A549 (cell line): Measurements from ENCODE around the gene SIAH2. TPM values are rescaled to one million over a fixed set of nuclear protein-coding genes. Genes with fewer than 3 reads are reported as not detected.

ENCODE experiments used
- ATAC-seq, 2 experiments: fragments of 200-7000 bp in 1 of 2; fragments of >200 bp in 1 of 2; cut with Nextera tagmentation in 1 of 2; cut with Tn5 transposase in 1 of 2; 3 replicates each; pipeline versions ENCODE4 v1.8.0 to v1.9.1; 2018 to 2020; ENCODE audit warnings: mild to moderate bottlenecking in 1 of 2, moderate library complexity in 1 of 2
- CTCF ChIA-PET: fragments of 300-600 bp; sonication (Branson Sonifier 250); formaldehyde crosslinking; extraction: SDS; loops from one replicate; lab custom pipeline; 2021; ENCODE audit warnings: antibody characterized with exemption, inconsistent platforms; lab: Yijun Ruan, JAX
- POLR2A ChIA-PET: fragments of 350-600 bp; formaldehyde crosslinking; extraction: SDS; loops from one replicate; lab custom pipeline; 2021; ENCODE audit warnings: antibody characterized with exemption, inconsistent platforms; lab: Yijun Ruan, JAX
- DNase-seq, 2 experiments: peaks; one replicate each; pipeline versions ENCODE4 v3.0.0 to v3.0.0-alpha.2; 2011 to 2016; ENCODE audit warnings: low read depth in 1 of 2, low spot score in 1 of 2
- FAIRE-seq: peaks from 2 replicates; lab custom pipeline; 2011; peaks lifted over from hg19 to GRCh38; lab: Jason Lieb, UNC
- H3K27ac ChIP-seq, 2 experiments: fragments of >200 bp; sonication (Bioruptor Twin); formaldehyde crosslinking; 3 replicates each; pipeline ENCODE4 v1.5.1; 2016 to 2017
- H3K4me1 ChIP-seq: fragments of >200 bp; sonication (Bioruptor Twin); formaldehyde crosslinking; 3 replicates; pipeline ENCODE4 v1.6.1; 2016
- H3K4me2 ChIP-seq: fragments of >200 bp; sonication (Bioruptor Twin); formaldehyde crosslinking; 3 replicates; pipeline ENCODE4 v1.6.1; 2016
- H3K4me3 ChIP-seq: fragments of >200 bp; sonication (Bioruptor Twin); formaldehyde crosslinking; 3 replicates; pipeline ENCODE4 v1.5.1; 2016
- H3K9me3 ChIP-seq: fragments of >200 bp; sonication (Bioruptor Twin); formaldehyde crosslinking; 3 replicates; pipeline ENCODE4 v1.6.1; 2016
- BCL3 ChIP-seq: fragments of >200 bp; sonication (Bioruptor Twin); formaldehyde crosslinking; IDR thresholded peaks from 3 replicates; pipeline ENCODE4 v1.6.1; 2016
- BHLHE40 ChIP-seq: IDR thresholded peaks from 2 replicates; pipeline ENCODE4 v1.6.1; 2012; ENCODE audit warnings: low read depth, low read length, inconsistent platforms
- CBX8 ChIP-seq: fragments of 200-600 bp; sonication (generic); IDR thresholded peaks from 2 replicates; pipeline ENCODE4 v1.6.1; 2016
- CEBPB ChIP-seq, 2 experiments: fragments of >200 bp in 1 of 2; sonication (Bioruptor Twin) in 1 of 2; formaldehyde crosslinking in 1 of 2; IDR thresholded peaks; 2 replicates each; pipeline ENCODE4 v1.6.1; 2012 to 2016
- CHD2 ChIP-seq: fragments of 150-350 bp; IDR thresholded peaks from 2 replicates; pipeline ENCODE4 v1.6.1; 2014; ENCODE audit warnings: low read length; ENCODE audit not compliant: partially characterized antibody
- CHD4 ChIP-seq: fragments of 200-600 bp; sonication (generic); IDR thresholded peaks from 2 replicates; pipeline ENCODE4 v1.6.1; 2016; ENCODE audit warnings: antibody characterized with exemption, mild to moderate bottlenecking, borderline replicate concordance
- EHF ChIP-seq: fragments of 250-450 bp; sonication (Bioruptor Pico); IDR thresholded peaks from 2 replicates; pipeline ENCODE4 v1.5.0; 2020; ENCODE audit warnings: mild to moderate bottlenecking
- EHMT2 ChIP-seq: fragments of 200-600 bp; sonication (generic); IDR thresholded peaks from 2 replicates; pipeline ENCODE4 v1.6.1; 2016; ENCODE audit warnings: antibody characterized with exemption, low read depth, mild to moderate bottlenecking, moderate library complexity
- ESRRA ChIP-seq: fragments of 150-350 bp; IDR thresholded peaks from 2 replicates; pipeline ENCODE4 v1.6.1; 2014; ENCODE audit warnings: mild to moderate bottlenecking, low read length, borderline replicate concordance
- FOSB ChIP-seq: fragments of 250-450 bp; sonication (Bioruptor Pico); IDR thresholded peaks from 2 replicates; pipeline ENCODE4 v1.5.0; 2020; ENCODE audit warnings: mild to moderate bottlenecking, moderate library complexity
- FOXS1 ChIP-seq: fragments of 250-450 bp; sonication (Bioruptor Pico); IDR thresholded peaks from 2 replicates; pipeline ENCODE4 v1.5.0; 2020; ENCODE audit warnings: mild to moderate bottlenecking, moderate library complexity
- GATA3 ChIP-seq: IDR thresholded peaks from 2 replicates; pipeline ENCODE4 v1.6.1; 2012; ENCODE audit warnings: borderline replicate concordance
- HEYL ChIP-seq: fragments of 250-450 bp; sonication (Bioruptor Pico); IDR thresholded peaks from 2 replicates; pipeline ENCODE4 v1.8.0; 2021; ENCODE audit warnings: mild to moderate bottlenecking, moderate library complexity
- HOXA7 ChIP-seq: fragments of 250-450 bp; sonication (Bioruptor Pico); IDR thresholded peaks from 2 replicates; pipeline ENCODE4 v1.5.0; 2020; ENCODE audit warnings: mild to moderate bottlenecking, moderate library complexity
- JUN ChIP-seq, 2 experiments: fragments of >200 bp; sonication (Bioruptor Twin); formaldehyde crosslinking; IDR thresholded peaks; 2 replicates in 1 of 2; 3 replicates in 1 of 2; pipeline ENCODE4 v1.6.1; 2016 to 2017
- JUNB ChIP-seq: fragments of >200 bp; sonication (Bioruptor Twin); formaldehyde crosslinking; IDR thresholded peaks from 2 replicates; pipeline ENCODE4 v1.6.1; 2016
- KDM1A ChIP-seq: fragments of 200-600 bp; sonication (generic); IDR thresholded peaks from 2 replicates; pipeline ENCODE4 v1.6.1; 2016; ENCODE audit warnings: low read depth, mild to moderate bottlenecking
- MAFK ChIP-seq: fragments of 450-650 bp; IDR thresholded peaks from 2 replicates; pipeline ENCODE4 v1.6.1; 2014; ENCODE audit not compliant: partially characterized antibody
- MAZ ChIP-seq: fragments of 150-350 bp; IDR thresholded peaks from 2 replicates; pipeline ENCODE4 v1.6.1; 2014; ENCODE audit warnings: antibody characterized with exemption, low read depth, low read length, borderline replicate concordance
- MYC ChIP-seq: IDR thresholded peaks from 2 replicates; pipeline ENCODE4 v1.6.1; 2012; ENCODE audit warnings: mild to moderate bottlenecking, inconsistent platforms, low read length, improper control_type of control experiment, borderline replicate concordance
- NFE2L2 ChIP-seq: fragments of 150-350 bp; conservative IDR thresholded peaks from 2 replicates; pipeline ENCODE4 v1.6.1; 2014; ENCODE audit warnings: low read length
- NPAS2 ChIP-seq: fragments of 250-450 bp; sonication (Bioruptor Pico); IDR thresholded peaks from 2 replicates; pipeline ENCODE4 v1.8.0; 2022; ENCODE audit warnings: mild to moderate bottlenecking, moderate library complexity, borderline replicate concordance
- NR3C1 ChIP-seq: fragments of >200 bp; sonication (Bioruptor Twin); formaldehyde crosslinking; IDR thresholded peaks from 3 replicates; pipeline ENCODE4 v1.6.1; 2017
- PBX3 ChIP-seq: IDR thresholded peaks from 2 replicates; pipeline ENCODE4 v1.6.1; 2012
- PHF8 ChIP-seq: fragments of 200-600 bp; sonication (generic); IDR thresholded peaks from 2 replicates; pipeline ENCODE4 v1.6.1; 2016; ENCODE audit warnings: low read depth, mild to moderate bottlenecking, antibody characterized with exemption, moderate library complexity, borderline replicate concordance
- POLR2A ChIP-seq: IDR thresholded peaks from 2 replicates; pipeline ENCODE4 v1.6.1; 2012; ENCODE audit warnings: mild to moderate bottlenecking, low read length
- RARB ChIP-seq: fragments of 250-450 bp; sonication (Bioruptor Pico); IDR thresholded peaks from 2 replicates; pipeline ENCODE4 v1.8.0; 2021; ENCODE audit warnings: mild to moderate bottlenecking, moderate library complexity
- RCOR1 ChIP-seq: fragments of 150-350 bp; IDR thresholded peaks from 2 replicates; pipeline ENCODE4 v1.6.1; 2014; ENCODE audit warnings: antibody characterized with exemption, low read length, low read depth
- RFX5 ChIP-seq: fragments of 450-650 bp; IDR thresholded peaks from 2 replicates; pipeline ENCODE4 v1.7.1; 2014; ENCODE audit warnings: antibody characterized with exemption, mild to moderate bottlenecking, moderate library complexity
- RNF2 ChIP-seq: fragments of 200-600 bp; sonication (generic); IDR thresholded peaks from 2 replicates; pipeline ENCODE4 v1.6.1; 2016; ENCODE audit warnings: low read depth, mild to moderate bottlenecking, antibody characterized with exemption, moderate library complexity, borderline replicate concordance
- SMC3 ChIP-seq: fragments of >200 bp; sonication (Bioruptor Twin); formaldehyde crosslinking; IDR thresholded peaks from 3 replicates; pipeline ENCODE4 v1.6.1; 2018; ENCODE audit warnings: inconsistent platforms
- SREBF2 ChIP-seq: fragments of 450-650 bp; IDR thresholded peaks from 2 replicates; pipeline ENCODE4 v1.6.1; 2014; ENCODE audit warnings: mild to moderate bottlenecking, moderate library complexity
- TP53 ChIP-seq: fragments of 250-450 bp; sonication (Bioruptor Pico); IDR thresholded peaks from 2 replicates; pipeline ENCODE4 v1.5.0; 2021; ENCODE audit warnings: mild to moderate bottlenecking, moderate library complexity
- USF2 ChIP-seq: fragments of 450-650 bp; IDR thresholded peaks from 2 replicates; pipeline ENCODE4 v1.6.1; 2014; ENCODE audit warnings: antibody characterized with exemption
- ZC3H11A ChIP-seq: fragments of 450-650 bp; IDR thresholded peaks from 2 replicates; pipeline ENCODE4 v1.6.1; 2014; ENCODE audit warnings: antibody characterized with exemption, mild to moderate bottlenecking
- ZFP36 ChIP-seq: fragments of 450-650 bp; IDR thresholded peaks from 2 replicates; pipeline ENCODE4 v1.6.1; 2014; ENCODE audit warnings: borderline replicate concordance; ENCODE audit not compliant: partially characterized antibody
- ZSCAN20 ChIP-seq: fragments of 250-450 bp; sonication (Bioruptor Pico); IDR thresholded peaks from 2 replicates; pipeline ENCODE4 v1.8.0; 2022; ENCODE audit warnings: mild to moderate bottlenecking, moderate library complexity
- WGBS: methylation state at CpG from one replicate; pipeline ENCODE4 v1.1.6; 2017; ENCODE audit errors: missing lambda C conversion rate; 5-methylcytosine and 5-hydroxymethylcytosine counted together
- polyA plus RNA-seq, 4 experiments: library from polyadenylated mRNA; depleted of rRNA in 3 of 4; stranded (reverse); fragments of >200 nt; fragmentation: RNase III in 1 of 4; extraction: RNeasy Plus Mini Kit Qiagen cat#74134 plus additional on column Dnase treatment in 1 of 4; gene quantifications; 2 replicates in 3 of 4; 3 replicates in 1 of 4; pipeline ENCODE4 v1.2.3, GENCODE V29; 2011 to 2017
- TF ChIP-seq, protein P1 (sequence below): IDR thresholded peaks from 2 replicates; pipeline ENCODE4 v1.6.1; 2012; ENCODE audit warnings: low read depth, borderline replicate concordance
- TF ChIP-seq, protein P2 (sequence below): IDR thresholded peaks from 2 replicates; pipeline ENCODE4 v1.6.1; 2012

SIAH2 gene
- polyA plus RNA-seq, 2 of the 4 experiments (the other 2 are of a cell fraction), result 11.4 to 24.8 TPM

DNA sequence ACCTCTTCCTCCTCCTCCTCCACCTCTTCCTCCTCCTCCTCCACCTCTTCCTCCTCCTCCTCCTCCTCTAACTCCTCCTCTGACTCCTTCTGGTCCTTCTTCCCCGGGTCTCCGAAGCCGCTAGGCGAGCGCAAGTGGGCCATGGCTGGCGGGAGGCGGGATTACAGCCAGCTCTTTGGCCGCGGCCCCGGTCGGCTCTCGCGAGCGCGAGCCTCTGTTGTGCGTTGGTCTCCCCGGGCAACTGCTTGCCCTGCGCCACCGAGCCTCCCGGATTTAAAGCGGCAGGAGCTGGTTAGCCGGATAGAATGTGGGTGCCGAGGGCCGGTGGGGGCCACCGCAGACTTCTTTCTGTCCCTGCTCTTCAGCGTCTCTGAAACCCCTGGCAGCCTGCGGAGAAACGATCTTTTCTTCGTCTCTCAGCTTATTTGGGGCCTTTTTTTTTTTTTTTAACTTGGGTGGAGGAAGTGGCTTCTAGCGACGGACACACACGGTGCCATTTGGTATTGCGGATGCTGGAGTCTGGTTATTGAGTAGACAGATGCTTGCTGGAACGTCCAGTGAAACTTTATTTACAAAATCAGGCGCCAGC lies 59.1 kb downstream of the SIAH2 start, which contains the start of gene ERICH6:
TSS of gene ERICH6 (minus strand) at position 165 of the 589 bp plus-strand sequence. CDS start at position 143, 22 bp downstream.
- no peak for FAIRE-seq
- no peaks in the 10 kb centered on the region for H3K9me3 ChIP-seq
- H3K27ac ChIP-seq, result peak within 1 kb of the TSS; percentile 79 to 91
- ChIA-PET POLR2A (interaction anchor here (0.6 to 1.5 kb wide), 9 partner anchors 10 to 425 kb away, joined by 3 to 43 read pairs (median 6); partner anchors contain the start of genes EIF2A, SELENOT, SERP1 and SIAH2), CTCF (interaction anchor here (0.6 to 3.0 kb wide), 6 partner anchors 11 to 509 kb away, joined by 3 to 19 read pairs (median 3); no protein-coding TSS in a partner anchor)
- H3K4me2 ChIP-seq, result peak within 1 kb of the TSS; percentile 82
- ATAC-seq, result peak; percentile 98 to 99
- H3K4me1 ChIP-seq, result peaks cover 3% of the 10 kb centered on the region; the same call in 1 of the 3 replicates
- WGBS, result under 1% methylated on average over 29 of the region's 35 CpGs
- peak within 1 kb of the TSS; percentile 65 for H3K4me3 ChIP-seq
- DNase-seq, result peak; percentile 91 to 92
- TF ChIP-seq ZC3H11A (no peak), CEBPB (IDR thresholded peaks at IDR 0.05) (no peak), ESRRA (no peak), PHF8 (peak; percentile 39; the same call in 1 of the 2 replicates), ZFP36 (no peak), HOXA7 (CRISPR knock-in tag) (no peak), CBX8 (no peak), SMC3 (no peak), MYC (no peak), RNF2 (no peak), POLR2A (peak; percentile 3; the same call in 1 of the 2 replicates), FOXS1 (CRISPR knock-in tag) (no peak), NFE2L2 (no peak), EHF (CRISPR knock-in tag) (no peak), FOSB (CRISPR knock-in tag) (no peak), CHD2 (peak; percentile 93), USF2 (no peak), NPAS2 (no peak), ZSCAN20 (CRISPR knock-in tag) (no peak), CHD4 (no peak), RCOR1 (no peak), EHMT2 (no peak), KDM1A (no peak), RARB (CRISPR knock-in tag) (no peak), RFX5 (no peak), GATA3 (no peak), JUNB (no peak), BCL3 (no peak), HEYL (CRISPR knock-in tag) (no peak), JUN (IDR thresholded peaks at IDR 0.05) (0 out of 5 replicates have a peak, but pooled peaks have one; percentile 23 to 50), BHLHE40 (no peak), MAZ (0 out of 2 replicates have a peak, but pooled peaks have one; percentile 42), NR3C1 (no peak), SREBF2 (no peak), MAFK (no peak), TP53 (CRISPR knock-in tag) (no peak), PBX3 (no peak)
- TF ChIP-seq, protein P1, sequence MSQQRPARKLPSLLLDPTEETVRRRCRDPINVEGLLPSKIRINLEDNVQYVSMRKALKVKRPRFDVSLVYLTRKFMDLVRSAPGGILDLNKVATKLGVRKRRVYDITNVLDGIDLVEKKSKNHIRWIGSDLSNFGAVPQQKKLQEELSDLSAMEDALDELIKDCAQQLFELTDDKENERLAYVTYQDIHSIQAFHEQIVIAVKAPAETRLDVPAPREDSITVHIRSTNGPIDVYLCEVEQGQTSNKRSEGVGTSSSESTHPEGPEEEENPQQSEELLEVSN, result peak; percentile 69
- TF ChIP-seq, protein P2, sequence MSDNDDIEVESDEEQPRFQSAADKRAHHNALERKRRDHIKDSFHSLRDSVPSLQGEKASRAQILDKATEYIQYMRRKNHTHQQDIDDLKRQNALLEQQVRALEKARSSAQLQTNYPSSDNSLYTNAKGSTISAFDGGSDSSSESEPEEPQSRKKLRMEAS, result no peak; the same call in 1 of the 2 replicates
